Nucleus accumbens (tissue), 56 donors: ENCODE results near the gene PRG3.
A peak's percentile ranks its signal among the peaks of the same experiment; 100 is the strongest.
"Not testable (repeated sequence)": the region's sequence is repeated elsewhere in the genome, so short reads cannot be mapped to it uniquely, and the experiment has no call there.

ENCODE experiments used
- DNase-seq, 56 donors: peaks; one replicate each; lab custom pipeline; 2025; lab: John Stamatoyannopoulos, UW

Gene PRG3

GRCh38 chr11:57344826-57345225 lies 36.1 kb downstream of the PRG3 start:
- no peak for DNase-seq

GRCh38 chr11:57343825-57344224 lies 37.1 kb downstream of the PRG3 start:
- DNase-seq: no peak

- DNase-seq: no peak
These were observed 38.2 kb downstream of the PRG3 start for GRCh38 chr11:57342702-57343101.

GRCh38 chr11:57341250-57341808 lies 39.6 kb downstream of the PRG3 start:
- no peak for DNase-seq

- peak in 1 of 56 donors; percentile 7 for DNase-seq
These were observed 40.8 kb downstream of the PRG3 start for GRCh38 chr11:57340039-57340615.

- DNase-seq: no peak
These were observed 41.6 kb downstream of the PRG3 start for GRCh38 chr11:57339328-57339727.

- DNase-seq: no peak
These were observed 42.8 kb downstream of the PRG3 start, which contains the start of gene P2RX3 for GRCh38 chr11:57338142-57338541. TSS of gene P2RX3 (plus strand) at chr11:57338352. CDS start at chr11:57338551, 199 bp downstream.

GRCh38 chr11:57336856-57337255 lies 44.1 kb downstream of the PRG3 start:
- DNase-seq: not testable (repeated sequence)

- DNase-seq: peak in 4 of 56 donors; percentile 26 to 48 (median 38)
These were observed 44.8 kb downstream of the PRG3 start for GRCh38 chr11:57336111-57336666.

- DNase-seq: peak; percentile 26 to 93 (median 81)
These were observed 45.4 kb downstream of the PRG3 start, which contains the start of gene SSRP1 for GRCh38 chr11:57335343-57336110. TSS of gene SSRP1 (minus strand) at chr11:57335892. CDS start at chr11:57335121, 771 bp downstream.

- peak in 2 of 56 donors; percentile 35 to 55 for DNase-seq
These were observed 46.0 kb downstream of the PRG3 start for GRCh38 chr11:57335023-57335342.

- DNase-seq: no peak
These were observed 48.1 kb downstream of the PRG3 start for GRCh38 chr11:57332694-57333440.

GRCh38 chr11:57331720-57332119 lies 49.2 kb downstream of the PRG3 start:
- DNase-seq: no peak

- DNase-seq: no peak
These were observed 50.9 kb downstream of the PRG3 start for GRCh38 chr11:57330029-57330428.

- DNase-seq: no peak
These were observed 53.2 kb downstream of the PRG3 start for GRCh38 chr11:57327721-57328120.
